SK-N-SH treated with all-trans-retinoic acid at 6 μM for 48 hours (cell line): Measurements from ENCODE around the gene HRCT1.
"Not testable (repeated sequence)": the region's sequence is repeated elsewhere in the genome, so short reads cannot be mapped to it uniquely, and the experiment has no call there.

Source experiments
- ATAC-seq: fragments of 200-7000 bp; cut with Tn5 transposase; 3 replicates; pipeline ENCODE4 v1.9.1; 2020; ENCODE audit warnings: mild to moderate bottlenecking, moderate library complexity
- ARNTL ChIP-seq: fragments of 450-650 bp; formaldehyde crosslinking; IDR thresholded peaks from 2 replicates; pipeline ENCODE4 v1.5.0; 2020; ENCODE audit warnings: low read depth, mild to moderate bottlenecking, moderate library complexity, borderline replicate concordance
- BACH2 ChIP-seq: fragments of 250-450 bp; sonication (Bioruptor Pico); IDR thresholded peaks from 2 replicates; pipeline ENCODE4 v1.9.0; 2021; ENCODE audit warnings: mild to moderate bottlenecking, borderline replicate concordance
- CREB5 ChIP-seq: fragments of 250-450 bp; sonication (Bioruptor Pico); IDR thresholded peaks from 2 replicates; pipeline ENCODE4 v1.5.1; 2020; ENCODE audit warnings: low read depth, mild to moderate bottlenecking, moderate library complexity
- CSDC2 ChIP-seq: fragments of 250-450 bp; sonication (Bioruptor Pico); IDR thresholded peaks from 2 replicates; pipeline ENCODE4 v1.5.0; 2020; ENCODE audit warnings: mild to moderate bottlenecking, moderate library complexity
- CSRNP3 ChIP-seq: fragments of 250-450 bp; sonication (Bioruptor Pico); IDR thresholded peaks from 2 replicates; pipeline ENCODE4 v1.5.1; 2021; ENCODE audit warnings: mild to moderate bottlenecking, moderate library complexity
- ESRRG ChIP-seq: fragments of 250-450 bp; sonication (Bioruptor Pico); IDR thresholded peaks from 2 replicates; pipeline ENCODE4 v1.6.1; 2021; ENCODE audit warnings: mild to moderate bottlenecking
- GLIS3 ChIP-seq: fragments of 250-450 bp; sonication (Bioruptor Pico); IDR thresholded peaks from 2 replicates; pipeline ENCODE4 v1.5.0; 2020; ENCODE audit warnings: mild to moderate bottlenecking, moderate library complexity
- ISL1 ChIP-seq: fragments of 250-450 bp; sonication (Bioruptor Pico); IDR thresholded peaks from 2 replicates; pipeline ENCODE4 v2.1.2; 2022; ENCODE audit warnings: mild to moderate bottlenecking, moderate library complexity
- OSR1 ChIP-seq: fragments of 250-450 bp; sonication (Bioruptor Pico); IDR thresholded peaks from 2 replicates; pipeline ENCODE4 v1.8.0; 2022; ENCODE audit warnings: moderate library complexity, mild to moderate bottlenecking, inconsistent platforms
- PATZ1 ChIP-seq: fragments of 250-450 bp; sonication (Bioruptor Pico); IDR thresholded peaks from 2 replicates; pipeline ENCODE4 v1.8.0; 2020; ENCODE audit warnings: mild to moderate bottlenecking, moderate library complexity, borderline replicate concordance
- PPARA ChIP-seq: fragments of 250-450 bp; sonication (Bioruptor Pico); IDR thresholded peaks from 2 replicates; pipeline ENCODE4 v1.5.0; 2020; ENCODE audit warnings: mild to moderate bottlenecking, borderline replicate concordance
- RARB ChIP-seq: fragments of 250-450 bp; sonication (Bioruptor Pico); IDR thresholded peaks from 2 replicates; pipeline ENCODE4 v1.8.0; 2021; ENCODE audit warnings: mild to moderate bottlenecking, moderate library complexity
- TCF4 ChIP-seq: fragments of 250-450 bp; sonication (Bioruptor Pico); IDR thresholded peaks from 2 replicates; pipeline ENCODE4 v1.8.0; 2021; ENCODE audit warnings: mild to moderate bottlenecking, moderate library complexity, borderline replicate concordance
- TOX ChIP-seq: fragments of 250-450 bp; sonication (Bioruptor Pico); IDR thresholded peaks from 2 replicates; pipeline ENCODE4 v1.8.0; 2021; ENCODE audit warnings: mild to moderate bottlenecking, moderate library complexity, borderline replicate concordance
- TSHZ2 ChIP-seq: fragments of 250-450 bp; sonication (Bioruptor Pico); IDR thresholded peaks from 2 replicates; pipeline ENCODE4 v1.5.0; 2020; ENCODE audit warnings: mild to moderate bottlenecking, moderate library complexity
- ZC3H10 ChIP-seq: fragments of 250-450 bp; sonication (Bioruptor Pico); IDR thresholded peaks from 2 replicates; pipeline ENCODE4 v1.5.1; 2021; ENCODE audit warnings: mild to moderate bottlenecking, moderate library complexity
- ZFP3 ChIP-seq: fragments of 250-450 bp; sonication (Bioruptor Pico); IDR thresholded peaks from 2 replicates; pipeline ENCODE4 v1.5.0; 2020; ENCODE audit warnings: mild to moderate bottlenecking, moderate library complexity
- ZFP30 ChIP-seq: fragments of 450-650 bp; formaldehyde crosslinking; IDR thresholded peaks from 2 replicates; pipeline ENCODE4 v1.5.0; 2022; ENCODE audit warnings: mild to moderate bottlenecking, moderate library complexity
- ZNF565 ChIP-seq: fragments of 450-650 bp; formaldehyde crosslinking; conservative IDR thresholded peaks from 2 replicates; pipeline ENCODE4 v1.5.0; 2020; ENCODE audit warnings: low read depth, mild to moderate bottlenecking, moderate library complexity
- ZNF70 ChIP-seq: fragments of 450-650 bp; formaldehyde crosslinking; IDR thresholded peaks from 2 replicates; pipeline ENCODE4 v1.5.0; 2020; ENCODE audit warnings: mild to moderate bottlenecking, moderate library complexity
- ZNF8 ChIP-seq: fragments of 450-650 bp; formaldehyde crosslinking; IDR thresholded peaks from 2 replicates; pipeline ENCODE4 v1.5.0; 2020; ENCODE audit warnings: mild to moderate bottlenecking, moderate library complexity

The HRCT1 gene

GRCh38 chr9:35911690-35912089, 5.7 kb downstream of the HRCT1 start:
- TF ChIP-seq ARNTL (CRISPR knock-in tag) (no peak), ESRRG (CRISPR knock-in tag) (no peak), OSR1 (no peak), TOX (CRISPR knock-in tag) (no peak), ZFP30 (CRISPR knock-in tag) (no peak), CSDC2 (CRISPR knock-in tag) (no peak), RARB (CRISPR knock-in tag) (no peak), ZC3H10 (CRISPR knock-in tag) (no peak), BACH2 (no peak), ZNF70 (no peak), CREB5 (CRISPR knock-in tag) (no peak), PATZ1 (no peak), GLIS3 (CRISPR knock-in tag) (no peak), ZNF565 (CRISPR knock-in tag) (no peak), ZFP3 (CRISPR knock-in tag) (no peak), ISL1 (CRISPR knock-in tag) (no peak), TSHZ2 (CRISPR knock-in tag) (no peak), ZNF8 (CRISPR knock-in tag) (no peak), PPARA (CRISPR knock-in tag) (no peak), TCF4 (CRISPR knock-in tag) (no peak)
- no peak for ATAC-seq

- TF ChIP-seq CREB5 (CRISPR knock-in tag) (no peak), ZFP3 (CRISPR knock-in tag) (no peak), GLIS3 (CRISPR knock-in tag) (no peak), BACH2 (no peak), CSRNP3 (CRISPR knock-in tag) (no peak), RARB (CRISPR knock-in tag) (no peak), OSR1 (no peak), PPARA (CRISPR knock-in tag) (no peak), CSDC2 (CRISPR knock-in tag) (no peak), ZFP30 (CRISPR knock-in tag) (no peak), ESRRG (CRISPR knock-in tag) (no peak), ISL1 (CRISPR knock-in tag) (no peak), ZNF70 (no peak), TCF4 (CRISPR knock-in tag) (no peak), TSHZ2 (CRISPR knock-in tag) (no peak), ZNF565 (CRISPR knock-in tag) (no peak), ARNTL (CRISPR knock-in tag) (no peak), PATZ1 (no peak)
- ATAC-seq, result no peak
Measured at GRCh38 chr9:35912791-35913400, 6.9 kb downstream of the HRCT1 start.

GRCh38 chr9:35913429-35913828, 7.4 kb downstream of the HRCT1 start:
- ATAC-seq, result not testable (repeated sequence)
